Measurements from ENCODE around the gene ZNHIT1.

ZNHIT1 gene

GRCh38 chr7:101186844-101187428 is 31.0 kb upstream of the ZNHIT1 start:
- TF ChIP-seq ARNTL (CRISPR knock-in tag; IDR thresholded peaks at IDR 0.05; ENCODE audit: borderline replicate concordance, low read depth): no peak
- TF ChIP-seq SNAI2 (CRISPR knock-in tag; IDR thresholded peaks at IDR 0.05): no peak
- no peak for TF ChIP-seq ZC3H10 (CRISPR knock-in tag; IDR thresholded peaks at IDR 0.05)
- no peak for TF ChIP-seq CSDC2 (CRISPR knock-in tag; IDR thresholded peaks at IDR 0.05)
- no peak for TF ChIP-seq ZNF8 (CRISPR knock-in tag; IDR thresholded peaks at IDR 0.05)
- TF ChIP-seq ZFP30 (CRISPR knock-in tag; IDR thresholded peaks at IDR 0.05): no peak
- no peak for TF ChIP-seq ZNF565 (CRISPR knock-in tag; conservative IDR thresholded peaks at IDR 0.05; ENCODE audit: low read depth)
- TF ChIP-seq ZNF70 (CRISPR knock-in tag; IDR thresholded peaks at IDR 0.05): no peak
- no peak for TF ChIP-seq CSRNP3 (CRISPR knock-in tag; IDR thresholded peaks at IDR 0.05)
- TF ChIP-seq GLIS3 (CRISPR knock-in tag; IDR thresholded peaks at IDR 0.05): no peak
- TF ChIP-seq, protein P1, sequence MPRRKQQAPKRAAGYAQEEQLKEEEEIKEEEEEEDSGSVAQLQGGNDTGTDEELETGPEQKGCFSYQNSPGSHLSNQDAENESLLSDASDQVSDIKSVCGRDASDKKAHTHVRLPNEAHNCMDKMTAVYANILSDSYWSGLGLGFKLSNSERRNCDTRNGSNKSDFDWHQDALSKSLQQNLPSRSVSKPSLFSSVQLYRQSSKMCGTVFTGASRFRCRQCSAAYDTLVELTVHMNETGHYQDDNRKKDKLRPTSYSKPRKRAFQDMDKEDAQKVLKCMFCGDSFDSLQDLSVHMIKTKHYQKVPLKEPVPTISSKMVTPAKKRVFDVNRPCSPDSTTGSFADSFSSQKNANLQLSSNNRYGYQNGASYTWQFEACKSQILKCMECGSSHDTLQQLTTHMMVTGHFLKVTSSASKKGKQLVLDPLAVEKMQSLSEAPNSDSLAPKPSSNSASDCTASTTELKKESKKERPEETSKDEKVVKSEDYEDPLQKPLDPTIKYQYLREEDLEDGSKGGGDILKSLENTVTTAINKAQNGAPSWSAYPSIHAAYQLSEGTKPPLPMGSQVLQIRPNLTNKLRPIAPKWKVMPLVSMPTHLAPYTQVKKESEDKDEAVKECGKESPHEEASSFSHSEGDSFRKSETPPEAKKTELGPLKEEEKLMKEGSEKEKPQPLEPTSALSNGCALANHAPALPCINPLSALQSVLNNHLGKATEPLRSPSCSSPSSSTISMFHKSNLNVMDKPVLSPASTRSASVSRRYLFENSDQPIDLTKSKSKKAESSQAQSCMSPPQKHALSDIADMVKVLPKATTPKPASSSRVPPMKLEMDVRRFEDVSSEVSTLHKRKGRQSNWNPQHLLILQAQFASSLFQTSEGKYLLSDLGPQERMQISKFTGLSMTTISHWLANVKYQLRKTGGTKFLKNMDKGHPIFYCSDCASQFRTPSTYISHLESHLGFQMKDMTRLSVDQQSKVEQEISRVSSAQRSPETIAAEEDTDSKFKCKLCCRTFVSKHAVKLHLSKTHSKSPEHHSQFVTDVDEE (CRISPR knock-in tag; IDR thresholded peaks at IDR 0.05): no peak
- TF ChIP-seq PPARA (CRISPR knock-in tag; IDR thresholded peaks at IDR 0.05; ENCODE audit: borderline replicate concordance): no peak
- no peak for TF ChIP-seq RARB (CRISPR knock-in tag; IDR thresholded peaks at IDR 0.05)
- TF ChIP-seq OSR1 (CRISPR knock-in tag; IDR thresholded peaks at IDR 0.05): no peak
- no peak for TF ChIP-seq POU6F1 (CRISPR knock-in tag; IDR thresholded peaks at IDR 0.05; ENCODE audit: borderline replicate concordance, low read depth)
- TF ChIP-seq CREB5 (CRISPR knock-in tag; IDR thresholded peaks at IDR 0.05; ENCODE audit: low read depth): no peak
- TF ChIP-seq ESRRG (CRISPR knock-in tag; IDR thresholded peaks at IDR 0.05): no peak
- TF ChIP-seq BACH2 (CRISPR knock-in tag; IDR thresholded peaks at IDR 0.05; ENCODE audit: borderline replicate concordance): no peak
- TF ChIP-seq, protein P2, sequence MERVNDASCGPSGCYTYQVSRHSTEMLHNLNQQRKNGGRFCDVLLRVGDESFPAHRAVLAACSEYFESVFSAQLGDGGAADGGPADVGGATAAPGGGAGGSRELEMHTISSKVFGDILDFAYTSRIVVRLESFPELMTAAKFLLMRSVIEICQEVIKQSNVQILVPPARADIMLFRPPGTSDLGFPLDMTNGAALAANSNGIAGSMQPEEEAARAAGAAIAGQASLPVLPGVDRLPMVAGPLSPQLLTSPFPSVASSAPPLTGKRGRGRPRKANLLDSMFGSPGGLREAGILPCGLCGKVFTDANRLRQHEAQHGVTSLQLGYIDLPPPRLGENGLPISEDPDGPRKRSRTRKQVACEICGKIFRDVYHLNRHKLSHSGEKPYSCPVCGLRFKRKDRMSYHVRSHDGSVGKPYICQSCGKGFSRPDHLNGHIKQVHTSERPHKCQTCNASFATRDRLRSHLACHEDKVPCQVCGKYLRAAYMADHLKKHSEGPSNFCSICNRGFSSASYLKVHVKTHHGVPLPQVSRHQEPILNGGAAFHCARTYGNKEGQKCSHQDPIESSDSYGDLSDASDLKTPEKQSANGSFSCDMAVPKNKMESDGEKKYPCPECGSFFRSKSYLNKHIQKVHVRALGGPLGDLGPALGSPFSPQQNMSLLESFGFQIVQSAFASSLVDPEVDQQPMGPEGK (CRISPR knock-in tag; IDR thresholded peaks at IDR 0.05; ENCODE audit: borderline replicate concordance): no peak

GRCh38 chr7:101189109-101189508 is 28.9 kb upstream of the ZNHIT1 start:
- ATAC-seq: no peak
- no peak for TF ChIP-seq CSRNP3 (CRISPR knock-in tag; IDR thresholded peaks at IDR 0.05)
- no peak for TF ChIP-seq ARNTL (CRISPR knock-in tag; IDR thresholded peaks at IDR 0.05; ENCODE audit: borderline replicate concordance, low read depth)
- no peak for TF ChIP-seq TOX (CRISPR knock-in tag; IDR thresholded peaks at IDR 0.05; ENCODE audit: borderline replicate concordance)
- no peak for TF ChIP-seq ZFP30 (CRISPR knock-in tag; IDR thresholded peaks at IDR 0.05)
- TF ChIP-seq BACH2 (CRISPR knock-in tag; IDR thresholded peaks at IDR 0.05; ENCODE audit: borderline replicate concordance): no peak
- TF ChIP-seq SNAI2 (CRISPR knock-in tag; IDR thresholded peaks at IDR 0.05): no peak

More at GRCh38 chr7:101186844-101187428, 31.0 kb upstream of the ZNHIT1 start:
- no peak for ATAC-seq
